ENCODE results near the gene USP36. TPM values are rescaled to one million over a fixed set of nuclear protein-coding genes. Genes with fewer than 3 reads are reported as not detected.

Gene USP36
- total and polyA plus RNA-seq, 8 donors, result 29.2 to 53.7 (median 45.0) TPM

DNA sequence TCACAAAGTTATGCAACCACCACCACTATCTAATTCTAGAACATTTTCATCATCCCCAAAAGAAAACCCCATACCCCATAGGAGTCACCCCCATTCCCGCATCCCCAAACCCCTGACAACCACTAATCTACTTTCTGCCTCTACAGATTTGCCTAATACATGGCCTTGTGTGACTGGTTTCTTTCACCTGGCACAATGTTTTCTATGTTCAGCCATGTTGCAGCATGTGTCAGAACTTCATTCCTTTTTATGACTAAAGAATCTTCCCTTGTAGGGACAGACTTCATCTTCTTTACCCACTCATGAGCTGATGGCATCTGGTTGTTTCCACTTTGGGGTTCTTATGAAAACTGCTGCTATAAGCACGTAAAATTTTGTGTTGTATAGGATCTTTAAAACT lies 93.1 kb downstream of the USP36 start:
- Histone ChIP-seq H3K27me3 (no peaks in the 10 kb centered on the region), H3K4me3 (no peak overlapping the region), H3K36me3 (no peaks in the 10 kb centered on the region), H3K9me3 (no peaks in the 10 kb centered on the region), H3K27ac (peak overlapping the region; percentile 79 to 94), H3K4me1 (peaks cover 28 to 99% of the 10 kb centered on the region in 2 donors)
- TF ChIP-seq, protein P1, sequence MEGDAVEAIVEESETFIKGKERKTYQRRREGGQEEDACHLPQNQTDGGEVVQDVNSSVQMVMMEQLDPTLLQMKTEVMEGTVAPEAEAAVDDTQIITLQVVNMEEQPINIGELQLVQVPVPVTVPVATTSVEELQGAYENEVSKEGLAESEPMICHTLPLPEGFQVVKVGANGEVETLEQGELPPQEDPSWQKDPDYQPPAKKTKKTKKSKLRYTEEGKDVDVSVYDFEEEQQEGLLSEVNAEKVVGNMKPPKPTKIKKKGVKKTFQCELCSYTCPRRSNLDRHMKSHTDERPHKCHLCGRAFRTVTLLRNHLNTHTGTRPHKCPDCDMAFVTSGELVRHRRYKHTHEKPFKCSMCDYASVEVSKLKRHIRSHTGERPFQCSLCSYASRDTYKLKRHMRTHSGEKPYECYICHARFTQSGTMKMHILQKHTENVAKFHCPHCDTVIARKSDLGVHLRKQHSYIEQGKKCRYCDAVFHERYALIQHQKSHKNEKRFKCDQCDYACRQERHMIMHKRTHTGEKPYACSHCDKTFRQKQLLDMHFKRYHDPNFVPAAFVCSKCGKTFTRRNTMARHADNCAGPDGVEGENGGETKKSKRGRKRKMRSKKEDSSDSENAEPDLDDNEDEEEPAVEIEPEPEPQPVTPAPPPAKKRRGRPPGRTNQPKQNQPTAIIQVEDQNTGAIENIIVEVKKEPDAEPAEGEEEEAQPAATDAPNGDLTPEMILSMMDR (IDR thresholded peaks at IDR 0.05), result no peak
- intact Hi-C loops (cut with DNase I), result no loop called here
- ATAC-seq, result no peak
- DNase-seq, result no peak

DNA sequence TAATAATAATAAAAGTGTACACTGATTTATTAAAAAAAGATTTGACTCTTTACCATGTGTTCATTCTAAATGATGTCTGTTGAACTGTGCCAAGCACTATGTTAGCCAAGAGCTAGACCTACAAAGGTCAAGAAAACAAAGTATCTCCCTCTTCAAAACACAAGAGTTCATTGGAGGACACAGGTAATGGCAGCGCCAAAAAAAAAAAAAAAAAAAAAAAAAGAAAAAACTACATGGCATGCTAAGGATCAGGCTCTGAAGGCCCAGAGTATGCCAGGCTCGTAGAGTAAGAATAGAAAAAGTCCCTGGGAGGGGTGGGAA lies 93.7 kb downstream of the USP36 start:
- H3K4me3 ChIP-seq, result no peak overlapping the region
- no peak for DNase-seq
- no peaks in the 10 kb centered on the region for H3K9me3 ChIP-seq
- peak overlapping the region; percentile 79 to 94 for H3K27ac ChIP-seq
- intact Hi-C loops (cut with DNase I), result no loop called here
- TF ChIP-seq, protein P1 (IDR thresholded peaks at IDR 0.05), result no peak
- H3K36me3 ChIP-seq, result no peaks in the 10 kb centered on the region
- ATAC-seq, result no peak
- H3K27me3 ChIP-seq, result no peaks in the 10 kb centered on the region
- peaks cover 28 to 99% of the 10 kb centered on the region in 2 donors for H3K4me1 ChIP-seq

DNA sequence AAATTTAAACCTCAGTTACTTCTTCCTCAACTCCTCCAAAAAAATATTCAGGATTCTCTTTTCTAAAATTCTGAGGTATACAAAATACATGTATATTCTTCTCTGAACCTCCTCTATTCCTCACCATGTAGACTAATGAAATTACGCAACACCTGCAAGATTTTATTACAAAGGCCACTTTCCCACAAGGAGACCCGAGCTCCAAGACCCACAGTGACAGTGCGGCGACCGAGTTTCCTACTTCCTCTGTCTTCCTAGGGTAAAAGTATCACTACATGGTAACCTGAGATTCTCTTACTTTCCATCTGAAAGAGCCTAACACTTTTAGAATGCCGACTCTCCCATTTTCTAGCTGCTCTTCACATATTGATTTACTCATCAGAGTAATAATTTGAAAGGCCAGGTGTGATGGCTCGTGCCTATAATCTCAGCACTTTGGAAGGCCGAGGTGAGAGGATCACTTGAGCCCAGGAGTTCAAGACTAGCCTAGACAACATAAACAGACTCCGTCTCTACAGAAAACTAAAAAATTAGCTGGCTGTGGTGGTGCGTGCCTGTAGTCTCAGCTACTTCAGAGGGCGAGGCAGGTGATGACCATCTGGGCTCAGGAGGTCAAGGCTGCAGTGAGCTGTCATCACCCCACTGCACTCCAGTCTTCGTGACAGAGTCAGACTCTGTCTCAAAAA lies 94.2 kb downstream of the USP36 start:
- DNase-seq (no peak), ATAC-seq (no peak)
- Histone ChIP-seq H3K36me3 (no peaks in the 10 kb centered on the region), H3K27ac (peak overlapping the region in 1 of 2 donors; percentile 94), H3K27me3 (no peaks in the 10 kb centered on the region), H3K9me3 (no peaks in the 10 kb centered on the region), H3K4me1 (peaks cover 28 to 99% of the 10 kb centered on the region in 2 donors), H3K4me3 (no peak overlapping the region)
- TF ChIP-seq, protein P1 (IDR thresholded peaks at IDR 0.05), result no peak
- intact Hi-C loops (cut with DNase I), result no loop called here

Other genes with a start within 250 kb of the USP36 start
- 10 to 100 TPM; 65.1 to 96.1 TPM for gene CYTH1, start 58.5 kb downstream of the USP36 start, total RNA-seq
- gene CYTH1, start 58.5 kb downstream of the USP36 start, polyA plus RNA-seq (ENCODE audit: insufficient read length in 6 of 6), result 10 to 100 TPM; 36.6 to 44.7 (median 40.0) TPM
- gene CEP295NL, start 62.4 kb upstream of the USP36 start, total RNA-seq, result 1 to 10 TPM; 1.6 to 6.6 TPM
- 1 to 10 TPM in 1 of 6 donors, under 1 TPM in 5; 0.37 to 1.6 (median 0.58) TPM for gene CEP295NL, start 62.4 kb upstream of the USP36 start, polyA plus RNA-seq (ENCODE audit: insufficient read length in 6 of 6)
- 100 to 1,000 TPM; 196 to 313 TPM for gene TIMP2, start 84.6 kb upstream of the USP36 start, total RNA-seq
- gene TIMP2, start 84.6 kb upstream of the USP36 start, polyA plus RNA-seq (ENCODE audit: insufficient read length in 6 of 6), result 100 to 1,000 TPM; 158 to 196 (median 174) TPM
- gene LGALS3BP, start 139.1 kb upstream of the USP36 start, total RNA-seq, result 100 to 1,000 TPM; 379 to 688 TPM
- 100 to 1,000 TPM; 155 to 215 (median 173) TPM for gene LGALS3BP, start 139.1 kb upstream of the USP36 start, polyA plus RNA-seq (ENCODE audit: insufficient read length in 6 of 6)
- 10 to 100 TPM; 57.2 to 69.0 TPM for gene CANT1, start 168.9 kb upstream of the USP36 start, total RNA-seq
- 10 to 100 TPM; 37.9 to 47.7 (median 40.0) TPM for gene CANT1, start 168.9 kb upstream of the USP36 start, polyA plus RNA-seq (ENCODE audit: insufficient read length in 6 of 6)
- 10 to 100 TPM; 14.9 to 31.4 TPM for gene C1QTNF1, start 183.4 kb upstream of the USP36 start, total RNA-seq
- 1 to 10 TPM; 1.4 to 2.4 (median 2.1) TPM for gene C1QTNF1, start 183.4 kb upstream of the USP36 start, polyA plus RNA-seq (ENCODE audit: insufficient read length in 6 of 6)
- 10 to 100 TPM; 46.9 to 50.2 TPM for gene ENGASE, start 234.0 kb upstream of the USP36 start, total RNA-seq
- 10 to 100 TPM; 25.1 to 36.7 (median 33.4) TPM for gene ENGASE, start 234.0 kb upstream of the USP36 start, polyA plus RNA-seq (ENCODE audit: insufficient read length in 6 of 6)

All from left lung (tissue), 10 donors.